Effector CD8-positive, alpha-beta T cell (primary cell): Measurements from ENCODE around the gene CLTCL1.

Source experiments
- DNase-seq: peaks from one replicate; lab custom pipeline; 2025; lab: John Stamatoyannopoulos, UW

Gene CLTCL1

DNA sequence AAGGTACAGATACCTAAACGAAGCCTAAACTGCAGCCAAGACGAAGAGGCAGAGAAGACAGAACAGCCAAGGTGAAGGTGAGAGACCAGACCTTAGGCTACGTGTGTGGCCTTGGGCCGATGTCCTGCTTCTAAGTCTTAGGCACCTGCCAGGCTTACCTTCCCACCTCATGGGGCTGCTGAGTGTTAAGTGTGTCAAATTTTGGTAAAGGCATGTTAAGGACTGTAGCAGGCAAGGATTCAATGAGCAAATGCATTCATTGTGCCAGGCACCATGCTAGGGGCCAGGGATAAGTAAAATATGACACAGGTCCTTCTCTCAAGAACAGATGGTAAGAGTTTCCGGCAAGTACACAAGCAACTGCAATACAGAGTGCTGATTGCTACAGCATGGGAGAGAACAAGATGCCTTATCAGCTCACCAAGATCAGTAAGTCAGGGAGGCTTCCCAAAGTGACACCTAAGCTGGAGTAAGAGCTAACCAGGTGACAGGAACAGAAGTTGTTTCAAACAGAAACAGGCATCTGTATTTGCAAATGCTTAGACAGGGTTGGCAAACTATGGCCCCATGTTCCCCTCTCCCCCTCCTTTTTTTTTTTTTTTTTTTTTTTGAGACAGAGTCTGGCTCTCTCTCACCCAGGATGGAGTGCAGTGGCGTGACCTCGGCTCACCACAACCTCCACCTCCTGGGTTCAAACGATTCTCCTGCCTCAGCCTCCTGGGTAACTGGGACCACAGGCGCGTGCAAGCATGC, 46.7 kb downstream of the CLTCL1 start:
- no peak for DNase-seq

DNA sequence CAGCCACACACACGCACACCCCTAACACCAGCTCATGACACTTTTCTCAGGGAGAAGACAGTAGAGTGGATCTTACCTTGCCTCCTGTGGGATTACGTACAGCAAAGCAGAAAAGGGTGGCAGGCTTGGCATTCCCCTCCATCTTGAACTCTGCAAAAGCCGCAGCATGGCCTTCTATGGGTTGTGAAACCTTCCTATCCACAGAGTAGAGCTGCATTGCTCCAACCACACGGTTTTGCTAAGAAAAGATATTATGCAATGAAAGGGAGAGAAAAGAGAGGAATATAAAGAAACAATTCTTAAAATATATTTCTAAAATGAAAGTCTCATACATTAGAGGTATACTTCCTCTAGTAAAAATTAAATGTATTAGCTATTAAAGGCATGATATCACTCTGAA, 48.8 kb downstream of the CLTCL1 start:
- DNase-seq: no peak

- no peak for DNase-seq
These were observed 50.0 kb downstream of the CLTCL1 start for GRCh38 chr22:19241593-19241906.

GRCh38 chr22:19240813-19241592, 50.5 kb downstream of the CLTCL1 start:
- DNase-seq: no peak

DNA sequence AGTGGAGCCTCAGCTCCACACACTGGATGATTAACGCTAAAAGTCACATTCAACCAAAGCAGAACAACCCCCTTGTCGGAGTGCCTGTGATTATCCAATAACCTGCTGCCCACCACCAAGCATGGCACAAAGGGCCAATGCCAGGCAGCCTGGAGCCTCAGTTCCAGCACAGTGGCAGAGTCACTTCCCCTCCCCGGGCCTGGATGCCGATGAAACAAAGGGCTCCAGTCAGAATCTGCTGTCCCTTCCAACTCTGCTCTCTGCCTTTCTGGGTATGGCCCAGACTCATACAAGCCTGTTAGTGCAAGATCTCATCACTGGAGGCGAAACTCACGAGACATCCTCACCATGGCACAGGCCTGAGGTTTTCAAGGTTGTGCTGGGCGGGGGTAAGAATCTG, 52.1 kb downstream of the CLTCL1 start:
- DNase-seq: no peak

- DNase-seq: no peak
These were observed 52.6 kb downstream of the CLTCL1 start for GRCh38 chr22:19238900-19239299.

GRCh38 chr22:19235874-19236273, 55.6 kb downstream of the CLTCL1 start:
- no peak for DNase-seq

DNA sequence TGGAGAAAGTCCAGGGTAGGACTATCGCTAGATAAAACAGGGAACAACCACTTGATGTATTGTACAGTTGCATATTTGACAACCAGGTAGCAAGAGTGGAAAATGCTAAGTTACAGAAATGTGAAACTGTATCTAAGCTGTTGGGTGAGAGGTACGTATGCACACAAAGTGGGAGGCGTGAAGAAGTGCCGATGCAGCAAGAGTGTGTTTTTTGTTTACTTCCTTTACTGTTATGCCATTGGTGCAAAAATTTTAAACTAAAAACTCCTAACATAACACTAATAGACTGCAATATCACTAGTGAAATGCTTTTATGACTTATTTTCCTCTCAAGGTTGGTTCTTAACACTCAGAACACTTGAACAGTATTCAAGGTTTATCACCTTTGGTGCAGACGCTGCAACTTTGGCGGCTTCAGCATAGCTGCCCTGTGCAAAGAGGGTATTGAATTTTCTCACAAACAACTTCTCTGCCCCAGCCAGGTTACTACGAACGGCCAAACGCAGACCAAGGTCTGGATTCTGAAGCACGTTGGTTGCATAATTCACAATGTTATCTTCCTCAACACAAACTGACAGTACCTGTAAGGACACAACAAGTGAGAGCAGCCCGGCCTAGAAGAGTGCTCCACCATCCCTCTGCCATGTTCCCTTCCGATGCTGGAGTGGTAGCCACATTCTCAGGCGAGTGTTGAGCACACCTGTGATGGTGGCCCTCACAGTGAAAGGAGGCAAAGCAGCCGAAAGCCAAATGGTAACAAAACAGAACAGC, 57.2 kb downstream of the CLTCL1 start:
- no peak for DNase-seq

DNA sequence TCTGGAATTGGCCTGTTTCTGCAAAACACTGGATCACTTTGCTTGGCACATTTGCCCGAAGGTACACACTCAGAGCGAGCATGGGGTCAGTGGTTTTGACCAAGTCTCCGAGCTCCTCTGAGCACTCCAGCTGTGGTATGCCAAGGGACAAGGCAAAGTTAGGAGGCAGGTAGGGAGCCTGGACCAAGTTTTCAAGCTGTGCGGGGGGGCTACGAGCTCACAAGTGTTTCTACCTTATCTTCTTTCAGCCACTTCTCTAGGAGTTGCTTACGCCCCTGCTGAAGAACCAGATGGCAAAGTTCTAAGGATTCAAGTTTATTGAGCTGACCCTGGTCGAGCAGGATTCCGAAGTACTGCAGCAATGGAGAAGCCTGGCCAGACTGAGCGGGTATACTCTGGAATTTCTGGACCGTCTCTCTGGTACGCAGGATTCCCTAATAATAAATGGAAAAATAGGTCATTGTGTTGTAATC, 58.3 kb downstream of the CLTCL1 start:
- no peak for DNase-seq

DNA sequence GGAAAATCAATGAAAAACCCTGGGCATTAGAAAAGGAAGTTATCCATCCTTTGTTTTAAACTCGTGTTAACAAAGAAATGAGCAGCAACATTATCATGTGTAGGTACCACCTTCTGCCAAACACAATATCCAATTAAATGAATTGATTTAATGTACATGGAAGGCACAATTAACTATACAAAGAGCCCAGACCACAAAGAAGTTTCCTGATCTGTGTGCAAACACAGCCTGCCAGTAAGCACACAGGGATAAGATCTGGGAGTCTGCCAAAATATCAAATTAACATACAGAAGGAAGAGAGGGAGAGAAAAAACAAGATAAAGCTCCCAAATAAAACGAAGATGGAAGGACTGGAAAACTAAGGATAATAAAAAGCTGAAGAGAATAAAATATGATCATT, 58.9 kb downstream of the CLTCL1 start:
- DNase-seq: no peak

DNA sequence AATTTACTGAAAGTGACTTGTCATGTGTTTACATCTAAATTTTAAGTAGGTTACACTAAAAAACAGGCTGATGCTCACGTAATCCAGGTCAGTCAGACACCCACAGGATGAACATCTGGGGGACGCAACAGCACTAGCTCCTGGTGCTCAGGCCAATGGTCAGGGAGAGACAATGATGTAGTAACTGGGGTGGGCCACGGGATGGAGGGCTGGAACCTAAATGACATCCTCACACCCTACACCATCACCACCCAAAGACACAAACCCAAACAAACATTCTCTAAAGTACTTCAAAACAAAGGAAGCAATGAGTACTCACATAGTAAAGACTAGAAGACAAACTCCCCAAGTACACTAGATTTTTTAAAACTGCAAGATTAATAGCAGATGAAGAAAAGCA, 59.5 kb downstream of the CLTCL1 start:
- no peak for DNase-seq

DNA sequence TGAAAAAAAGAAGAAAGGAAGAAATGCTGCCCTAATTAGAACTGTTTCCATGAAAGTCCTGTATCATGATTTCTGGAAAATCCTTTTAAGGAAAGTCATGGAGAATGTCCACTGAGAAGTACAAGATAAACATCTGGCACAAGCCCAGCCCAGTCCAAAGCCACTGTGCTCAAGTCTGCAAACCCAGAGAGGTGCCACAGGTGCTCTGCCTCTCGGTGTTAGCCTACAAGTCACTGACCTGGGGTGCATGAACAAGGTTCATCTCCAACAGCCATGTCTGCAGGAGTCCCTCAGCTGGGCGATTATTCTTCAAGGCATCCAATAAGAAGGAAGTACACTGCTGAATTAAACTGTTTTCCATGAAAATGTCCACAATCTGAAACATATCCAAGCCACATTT, 61.9 kb downstream of the CLTCL1 start:
- DNase-seq: no peak

GRCh38 chr22:19228179-19228578, 63.3 kb downstream of the CLTCL1 start:
- no peak for DNase-seq

GRCh38 chr22:19226428-19226827, 65.1 kb downstream of the CLTCL1 start:
- no peak for DNase-seq

GRCh38 chr22:19225560-19225959, 66.0 kb downstream of the CLTCL1 start:
- no peak for DNase-seq

DNA sequence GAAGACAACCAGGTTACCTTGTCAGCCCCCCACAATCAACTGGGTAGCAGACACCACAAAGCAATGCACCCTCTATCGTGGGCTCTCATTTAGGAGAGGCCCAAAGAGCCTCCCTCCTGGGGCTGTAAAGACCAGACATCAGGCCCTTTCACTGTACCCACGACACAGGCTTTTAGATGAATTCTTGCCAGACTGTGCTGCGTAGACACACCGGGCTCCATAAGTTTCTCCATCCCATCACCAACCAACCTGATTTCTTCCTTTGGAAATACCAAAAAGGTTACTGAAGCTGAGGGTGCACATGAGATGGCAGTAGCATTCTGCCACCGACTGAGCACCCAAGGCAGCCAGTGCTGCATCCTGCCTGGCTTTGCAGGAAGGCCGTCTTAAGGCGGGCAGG, 66.5 kb downstream of the CLTCL1 start:
- DNase-seq: no peak

- no peak for DNase-seq
These were observed 67.0 kb downstream of the CLTCL1 start for GRCh38 chr22:19224557-19224956.

DNA sequence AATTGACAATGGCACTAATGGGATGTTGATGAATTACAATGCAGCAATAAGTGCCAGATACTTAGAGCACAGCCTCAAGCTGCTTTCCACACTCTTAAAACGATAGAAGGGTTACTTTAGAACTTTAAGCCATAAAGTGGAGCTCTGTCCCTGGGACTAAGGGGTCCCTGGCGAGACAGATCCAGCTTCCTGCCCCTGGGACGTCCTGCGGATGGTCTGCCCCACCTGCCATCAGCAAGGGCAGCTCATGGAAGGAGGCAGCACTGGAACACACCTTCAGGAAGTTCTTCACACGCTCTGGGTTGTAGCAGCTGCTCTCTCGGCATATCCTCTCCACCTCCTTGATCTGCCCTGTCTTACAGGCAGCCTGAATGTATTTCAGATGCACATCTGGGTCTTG, 67.9 kb downstream of the CLTCL1 start:
- DNase-seq: no peak

- DNase-seq: no peak
These were observed 68.4 kb downstream of the CLTCL1 start for GRCh38 chr22:19223110-19223509.

DNA sequence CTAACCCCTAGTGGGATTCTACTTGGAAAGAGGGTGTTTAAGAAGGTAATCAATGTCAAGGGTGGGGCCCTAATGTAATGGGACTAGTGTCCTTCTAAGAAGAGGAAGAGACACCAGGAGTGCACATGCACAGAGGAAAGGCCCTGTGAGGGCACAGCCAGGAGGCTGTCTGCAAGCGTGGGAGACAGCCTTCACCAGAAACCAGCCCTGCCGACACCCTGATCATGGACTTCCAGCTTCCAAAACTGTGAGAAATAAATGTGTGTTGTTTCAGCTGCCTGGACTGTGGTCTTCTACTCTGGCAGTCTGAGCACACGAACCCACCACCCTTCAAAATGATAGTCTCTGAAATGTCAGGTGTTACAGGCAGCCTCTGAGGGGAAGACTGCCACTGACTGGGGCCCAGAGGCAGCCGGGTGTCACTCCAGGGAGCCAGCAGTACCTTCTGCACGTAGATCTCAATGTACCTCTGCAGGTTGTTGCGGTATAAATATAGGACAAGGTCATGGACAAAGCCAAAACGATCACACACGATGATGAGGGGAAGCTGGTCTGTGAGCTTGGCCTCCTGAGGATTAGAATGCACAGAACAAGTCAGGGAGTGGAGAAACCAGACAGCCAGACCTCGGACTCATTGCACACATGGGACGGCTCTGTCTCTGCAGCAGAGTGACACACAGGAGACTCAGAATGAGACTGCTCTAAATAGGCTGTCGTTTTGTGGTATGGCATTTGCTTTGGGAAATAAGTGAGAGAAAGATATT, 69.1 kb downstream of the CLTCL1 start:
- DNase-seq: no peak

DNA sequence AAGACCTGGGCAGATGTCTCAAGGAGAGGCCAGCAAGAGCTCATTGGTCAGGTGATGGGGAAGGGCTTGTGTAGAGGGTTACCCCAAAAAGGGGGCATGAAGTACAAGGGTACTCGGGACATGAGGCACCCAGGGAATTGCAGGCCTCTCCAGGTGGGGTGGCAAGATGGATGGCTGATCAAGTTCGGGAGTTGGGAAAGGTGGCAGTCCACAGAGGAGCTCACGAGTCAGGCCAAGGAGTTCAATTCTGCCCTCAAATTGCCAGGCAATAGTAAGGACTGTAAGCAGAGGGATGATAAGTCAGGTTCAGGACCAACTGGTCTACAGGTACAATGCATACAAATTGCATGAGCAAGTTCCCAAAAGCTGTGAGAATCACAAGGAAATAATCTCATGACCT, 70.7 kb downstream of the CLTCL1 start:
- DNase-seq: no peak
